ENCODE data around the gene ZNF714.
A peak's percentile ranks its signal among the peaks of the same experiment; 100 is the strongest.
"Not testable (repeated sequence)": the region's sequence is repeated elsewhere in the genome, so short reads cannot be mapped to it uniquely, and the experiment has no call there.

The ZNF714 gene

GRCh38 chr19:21130097-21130775 is 48.2 kb downstream of the ZNF714 start:
- no peak overlapping the region for H3K4me3 ChIP-seq (ENCODE audit: low read length)
- TF ChIP-seq, protein P1, sequence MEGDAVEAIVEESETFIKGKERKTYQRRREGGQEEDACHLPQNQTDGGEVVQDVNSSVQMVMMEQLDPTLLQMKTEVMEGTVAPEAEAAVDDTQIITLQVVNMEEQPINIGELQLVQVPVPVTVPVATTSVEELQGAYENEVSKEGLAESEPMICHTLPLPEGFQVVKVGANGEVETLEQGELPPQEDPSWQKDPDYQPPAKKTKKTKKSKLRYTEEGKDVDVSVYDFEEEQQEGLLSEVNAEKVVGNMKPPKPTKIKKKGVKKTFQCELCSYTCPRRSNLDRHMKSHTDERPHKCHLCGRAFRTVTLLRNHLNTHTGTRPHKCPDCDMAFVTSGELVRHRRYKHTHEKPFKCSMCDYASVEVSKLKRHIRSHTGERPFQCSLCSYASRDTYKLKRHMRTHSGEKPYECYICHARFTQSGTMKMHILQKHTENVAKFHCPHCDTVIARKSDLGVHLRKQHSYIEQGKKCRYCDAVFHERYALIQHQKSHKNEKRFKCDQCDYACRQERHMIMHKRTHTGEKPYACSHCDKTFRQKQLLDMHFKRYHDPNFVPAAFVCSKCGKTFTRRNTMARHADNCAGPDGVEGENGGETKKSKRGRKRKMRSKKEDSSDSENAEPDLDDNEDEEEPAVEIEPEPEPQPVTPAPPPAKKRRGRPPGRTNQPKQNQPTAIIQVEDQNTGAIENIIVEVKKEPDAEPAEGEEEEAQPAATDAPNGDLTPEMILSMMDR (conservative IDR thresholded peaks at IDR 0.05; ENCODE audit: low read depth, low read length) = no peak
- DNase-seq (ENCODE audit: low read depth) = no peak

DNA sequence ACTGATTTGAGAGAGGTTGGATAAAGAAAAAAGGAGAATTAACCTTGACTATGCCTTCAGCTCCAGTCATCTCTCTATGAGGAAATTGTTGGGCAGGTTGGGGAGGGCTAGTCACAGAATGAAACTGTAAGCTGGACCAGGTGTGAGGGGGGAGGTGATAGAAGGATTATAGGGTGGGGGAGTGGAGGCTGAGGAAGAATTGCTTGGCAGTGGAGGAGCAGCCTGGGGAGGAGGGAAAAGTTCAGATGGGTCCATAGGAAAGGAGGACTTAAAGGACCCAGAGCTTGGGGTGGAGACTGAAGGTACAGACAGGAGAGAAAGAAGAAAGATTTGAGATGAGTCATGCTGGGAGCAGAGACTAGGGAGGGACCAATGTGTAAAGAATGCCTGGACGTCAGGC is 51.6 kb downstream of the ZNF714 start:
- TF ChIP-seq, protein P1 (conservative IDR thresholded peaks at IDR 0.05; ENCODE audit: low read depth, low read length) = no peak
- no peak for DNase-seq (ENCODE audit: low read depth)
- H3K4me3 ChIP-seq (ENCODE audit: low read length) = no peak overlapping the region

GRCh38 chr19:21134934-21135366 is 52.9 kb downstream of the ZNF714 start:
- no peak for DNase-seq (ENCODE audit: low read depth)
- TF ChIP-seq, protein P1 (conservative IDR thresholded peaks at IDR 0.05; ENCODE audit: low read depth, low read length) = no peak

GRCh38 chr19:21135433-21135832 is 53.4 kb downstream of the ZNF714 start:
- TF ChIP-seq, protein P1 (conservative IDR thresholded peaks at IDR 0.05; ENCODE audit: low read depth, low read length) = no peak
- DNase-seq (ENCODE audit: low read depth) = no peak
- no peak overlapping the region for H3K4me3 ChIP-seq (ENCODE audit: low read length)

More at GRCh38 chr19:21134934-21135366, 52.9 kb downstream of the ZNF714 start:
- no peak overlapping the region for H3K4me3 ChIP-seq (ENCODE audit: low read length)

- TF ChIP-seq, protein P1 (conservative IDR thresholded peaks at IDR 0.05; ENCODE audit: low read depth, low read length) = no peak
- H3K4me3 ChIP-seq (ENCODE audit: low read length) = no peak overlapping the region
- DNase-seq (ENCODE audit: low read depth) = no peak
Measured at GRCh38 chr19:21138130-21138529, 56.1 kb downstream of the ZNF714 start.

GRCh38 chr19:21141006-21141405 is 59.0 kb downstream of the ZNF714 start:
- H3K4me3 ChIP-seq (ENCODE audit: low read length); DNase-seq (ENCODE audit: low read depth): not testable (repeated sequence)

- H3K4me3 ChIP-seq (ENCODE audit: low read length) = peak within 1 kb of the TSS; percentile 93
- DNase-seq (ENCODE audit: low read depth) = peak; percentile 84
- TF ChIP-seq, protein P1 (conservative IDR thresholded peaks at IDR 0.05; ENCODE audit: low read depth, low read length) = no peak
Measured at GRCh38 chr19:21141787-21142464, 59.9 kb downstream of the ZNF714 start, which contains the start of gene ZNF431. ZNF431 (plus strand) TSS chr19:21142040; CDS start chr19:21142184, 144 bp downstream.
